ENCODE results near the gene MED16. TPM values are rescaled to one million over a fixed set of nuclear protein-coding genes. Genes with fewer than 3 reads are reported as not detected.

Gene MED16
- polyA plus RNA-seq, 3 donors: 20.7 to 37.4 (median 32.8) TPM

DNA sequence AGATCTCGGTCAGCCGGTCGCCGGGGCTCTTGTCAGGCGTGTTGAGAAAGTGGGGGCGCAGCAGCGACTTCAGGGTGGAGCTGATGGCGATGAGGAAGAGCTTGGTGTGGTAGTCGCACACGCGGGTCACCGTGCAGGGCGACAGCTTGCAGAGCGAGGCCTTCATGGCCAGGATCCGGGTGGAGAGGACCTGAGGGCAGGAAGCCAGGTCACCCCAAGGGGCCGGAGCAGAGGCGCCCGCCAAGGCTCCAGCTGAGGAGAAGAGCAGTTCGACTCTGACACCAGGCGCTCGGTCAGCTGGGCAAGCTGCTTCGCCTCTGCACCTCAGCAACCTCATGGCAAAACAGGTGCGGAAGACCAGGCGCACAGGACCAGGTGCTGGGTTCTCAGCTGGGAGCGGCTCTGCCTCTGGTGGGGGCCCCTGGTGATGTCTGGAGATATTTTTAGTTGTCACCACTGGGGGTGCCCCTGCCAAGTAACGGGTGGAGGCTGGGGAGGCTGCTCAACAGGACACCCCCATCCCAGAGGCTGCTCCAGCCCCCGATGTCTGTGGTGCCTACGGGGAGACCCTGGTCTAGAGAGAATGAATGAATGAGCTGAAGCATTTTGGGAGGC lies 17.6 kb downstream of the MED16 start:
- H3K9me3 ChIP-seq (replicated peaks in 1 of 2; ENCODE audit: control insufficient read depth in 1 of 2, insufficient read depth in 1 of 2, low read length in 2 of 2): no peaks in the 10 kb centered on the region
- H3K4me1 ChIP-seq (ENCODE audit: control insufficient read depth in 1 of 2, insufficient read depth in 2 of 2, low read length in 2 of 2): peaks cover 8 to 10% of the 10 kb centered on the region in 2 donors
- H3K36me3 ChIP-seq (replicated peaks in 1 of 2; ENCODE audit: control insufficient read depth in 1 of 2, insufficient read depth in 2 of 2, low read length in 2 of 2): peaks cover 13 to 27% of the 10 kb centered on the region in 2 donors
- no peak for DNase-seq
- H3K9ac ChIP-seq (ENCODE audit: insufficient read depth, low read length, poor library complexity, severe bottlenecking): no peak overlapping the region
- Mint-ChIP-seq H3K4me3 (no peak overlapping the region), H3K9me3 (no peaks in the 10 kb centered on the region), H3K27ac (peak overlapping the region in 1 of 7 donors; percentile 32), H3K4me1 (peaks cover 5% of the 10 kb centered on the region), H3K36me3 (peaks cover 29 to 64% of the 10 kb centered on the region in 2 donors), H3K27me3 (ENCODE audit: low read depth in 3 of 3) (peaks cover 0 to under 1% (median 0%) of the 10 kb centered on the region in 3 donors)
- H4K20me1 ChIP-seq (ENCODE audit: insufficient read depth, low read length): peaks cover 7% of the 10 kb centered on the region
- no peaks in the 10 kb centered on the region for H3K27me3 ChIP-seq (ENCODE audit: control insufficient read depth in 2 of 2, insufficient read depth in 2 of 2, low read length in 2 of 2)
- intact Hi-C loops (cut with micrococcal nuclease): no loop called here
- no peak overlapping the region for H3K4me2 ChIP-seq (replicated peaks; ENCODE audit: extremely low read depth, low read length, poor library complexity, severe bottlenecking)
- no peak overlapping the region for H3K27ac ChIP-seq (ENCODE audit: low read depth in 1 of 2, low read length in 2 of 2)
- 96% methylated on average over 21 of the region's 28 CpGs for WGBS (ENCODE audit: insufficient coverage)
- no peak overlapping the region for H2AFZ ChIP-seq (ENCODE audit: insufficient read depth, low read depth, low read length, poor library complexity, severe bottlenecking)
- H3K79me2 ChIP-seq (ENCODE audit: insufficient read depth, low read length): no peaks in the 10 kb centered on the region
- no peak overlapping the region for H3K4me3 ChIP-seq (replicated peaks in 1 of 3; ENCODE audit: low read depth in 2 of 3, low read length in 3 of 3)
- TF ChIP-seq, protein P1, sequence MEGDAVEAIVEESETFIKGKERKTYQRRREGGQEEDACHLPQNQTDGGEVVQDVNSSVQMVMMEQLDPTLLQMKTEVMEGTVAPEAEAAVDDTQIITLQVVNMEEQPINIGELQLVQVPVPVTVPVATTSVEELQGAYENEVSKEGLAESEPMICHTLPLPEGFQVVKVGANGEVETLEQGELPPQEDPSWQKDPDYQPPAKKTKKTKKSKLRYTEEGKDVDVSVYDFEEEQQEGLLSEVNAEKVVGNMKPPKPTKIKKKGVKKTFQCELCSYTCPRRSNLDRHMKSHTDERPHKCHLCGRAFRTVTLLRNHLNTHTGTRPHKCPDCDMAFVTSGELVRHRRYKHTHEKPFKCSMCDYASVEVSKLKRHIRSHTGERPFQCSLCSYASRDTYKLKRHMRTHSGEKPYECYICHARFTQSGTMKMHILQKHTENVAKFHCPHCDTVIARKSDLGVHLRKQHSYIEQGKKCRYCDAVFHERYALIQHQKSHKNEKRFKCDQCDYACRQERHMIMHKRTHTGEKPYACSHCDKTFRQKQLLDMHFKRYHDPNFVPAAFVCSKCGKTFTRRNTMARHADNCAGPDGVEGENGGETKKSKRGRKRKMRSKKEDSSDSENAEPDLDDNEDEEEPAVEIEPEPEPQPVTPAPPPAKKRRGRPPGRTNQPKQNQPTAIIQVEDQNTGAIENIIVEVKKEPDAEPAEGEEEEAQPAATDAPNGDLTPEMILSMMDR (IDR thresholded peaks at IDR 0.05): no peak

DNA sequence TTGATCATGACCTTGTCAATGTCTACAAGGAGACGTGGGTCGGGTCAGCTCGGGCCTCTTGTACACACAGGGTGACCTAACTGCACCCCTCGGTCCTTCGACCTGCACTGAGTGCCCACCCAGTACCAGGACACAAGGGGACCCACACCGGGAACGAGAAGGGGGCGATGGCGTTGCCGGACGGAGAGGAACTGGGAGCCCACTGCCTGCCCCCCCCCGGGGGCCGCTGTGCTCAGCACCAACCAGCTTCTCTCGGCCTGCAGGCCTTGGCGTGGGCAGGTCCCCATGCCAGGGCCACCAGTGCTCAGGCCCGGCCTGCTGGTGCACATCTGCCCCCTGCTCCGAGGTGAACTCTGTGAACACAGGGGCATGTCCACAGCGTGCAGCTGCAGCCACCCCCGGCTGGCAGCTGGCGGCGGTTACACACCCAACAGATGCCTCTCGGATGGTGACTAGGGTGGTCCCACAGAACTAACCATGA lies 19.4 kb downstream of the MED16 start:
- H3K9ac ChIP-seq (ENCODE audit: insufficient read depth, low read length, poor library complexity, severe bottlenecking): no peak overlapping the region
- no peak overlapping the region for H3K27ac ChIP-seq (ENCODE audit: low read depth in 1 of 2, low read length in 2 of 2)
- peaks cover 21% of the 10 kb centered on the region for H4K20me1 ChIP-seq (ENCODE audit: insufficient read depth, low read length)
- H3K36me3 ChIP-seq (replicated peaks in 1 of 2; ENCODE audit: control insufficient read depth in 1 of 2, insufficient read depth in 2 of 2, low read length in 2 of 2): peaks cover 8 to 29% of the 10 kb centered on the region in 2 donors
- H3K27ac Mint-ChIP-seq: no peak overlapping the region
- peaks cover 0 to 3% (median 2%) of the 10 kb centered on the region in 3 donors for H3K27me3 Mint-ChIP-seq (ENCODE audit: low read depth in 3 of 3)
- 93% methylated on average over 22 of the region's 22 CpGs for WGBS (ENCODE audit: insufficient coverage)
- H3K79me2 ChIP-seq (ENCODE audit: insufficient read depth, low read length): no peaks in the 10 kb centered on the region
- TF ChIP-seq, protein P1 (IDR thresholded peaks at IDR 0.05): no peak
- no peaks in the 10 kb centered on the region for H3K9me3 ChIP-seq (replicated peaks in 1 of 2; ENCODE audit: control insufficient read depth in 1 of 2, insufficient read depth in 1 of 2, low read length in 2 of 2)
- intact Hi-C loops (cut with micrococcal nuclease): no loop called here
- peaks cover 8 to 10% of the 10 kb centered on the region in 2 donors for H3K4me1 ChIP-seq (ENCODE audit: control insufficient read depth in 1 of 2, insufficient read depth in 2 of 2, low read length in 2 of 2)
- H3K27me3 ChIP-seq (ENCODE audit: control insufficient read depth in 2 of 2, insufficient read depth in 2 of 2, low read length in 2 of 2): no peaks in the 10 kb centered on the region
- no peak overlapping the region for H2AFZ ChIP-seq (ENCODE audit: insufficient read depth, low read depth, low read length, poor library complexity, severe bottlenecking)
- H3K36me3 Mint-ChIP-seq: peaks cover 29 to 63% of the 10 kb centered on the region in 2 donors
- H3K4me3 ChIP-seq (replicated peaks in 1 of 3; ENCODE audit: low read depth in 2 of 3, low read length in 3 of 3): no peak overlapping the region
- H3K4me2 ChIP-seq (replicated peaks; ENCODE audit: extremely low read depth, low read length, poor library complexity, severe bottlenecking): no peak overlapping the region
- H3K4me3 Mint-ChIP-seq: no peak overlapping the region
- peaks cover 5% of the 10 kb centered on the region for H3K4me1 Mint-ChIP-seq
- H3K9me3 Mint-ChIP-seq: no peaks in the 10 kb centered on the region
- no peak for DNase-seq
